ENCODE data around the gene PGM5. TPM values are rescaled to one million over a fixed set of nuclear protein-coding genes. Genes with fewer than 3 reads are reported as not detected.

PGM5 gene
- total and polyA plus RNA-seq, 12 donors: 27.3 to 244 (median 121) TPM

DNA sequence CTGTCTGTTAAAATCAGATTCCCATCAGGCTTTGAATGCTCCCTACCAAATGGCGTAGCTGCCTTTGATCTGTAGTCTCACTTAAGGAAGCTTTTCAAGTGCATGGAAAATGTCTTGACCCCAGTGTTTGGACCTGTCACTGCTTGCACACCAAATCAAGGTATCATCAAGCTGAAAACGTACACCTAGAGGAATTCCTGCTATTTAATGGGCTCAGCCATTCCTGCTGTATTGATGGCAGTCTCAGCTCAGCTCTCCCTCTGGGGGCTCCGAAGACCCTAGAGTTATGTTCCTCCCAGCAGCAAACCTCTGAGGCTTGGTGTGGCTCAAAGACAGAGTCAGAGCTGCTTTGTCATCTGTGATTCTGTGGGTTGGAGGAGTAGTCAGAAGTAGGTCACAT lies 63.5 kb downstream of the PGM5 start:
- Histone ChIP-seq H3K27ac (peak overlapping the region in 2 of 5 donors; percentile 11 to 14), H3K27me3 (no peaks in the 10 kb centered on the region), H3K36me3 (replicated peaks in 1 of 2) (no peaks in the 10 kb centered on the region), H3K4me3 (no peak overlapping the region), H3K4me1 (replicated peaks in 1 of 2) (no peaks in the 10 kb centered on the region), H3K9me3 (replicated peaks in 1 of 3) (no peaks in the 10 kb centered on the region)
- intact Hi-C loops (cut with DNase I): no loop called here
- DNase-seq: no peak
- WGBS, 4 donors: 61 to 100% (median 81%) methylated on average over 3 of the region's 3 CpGs
- TF ChIP-seq, protein P1, sequence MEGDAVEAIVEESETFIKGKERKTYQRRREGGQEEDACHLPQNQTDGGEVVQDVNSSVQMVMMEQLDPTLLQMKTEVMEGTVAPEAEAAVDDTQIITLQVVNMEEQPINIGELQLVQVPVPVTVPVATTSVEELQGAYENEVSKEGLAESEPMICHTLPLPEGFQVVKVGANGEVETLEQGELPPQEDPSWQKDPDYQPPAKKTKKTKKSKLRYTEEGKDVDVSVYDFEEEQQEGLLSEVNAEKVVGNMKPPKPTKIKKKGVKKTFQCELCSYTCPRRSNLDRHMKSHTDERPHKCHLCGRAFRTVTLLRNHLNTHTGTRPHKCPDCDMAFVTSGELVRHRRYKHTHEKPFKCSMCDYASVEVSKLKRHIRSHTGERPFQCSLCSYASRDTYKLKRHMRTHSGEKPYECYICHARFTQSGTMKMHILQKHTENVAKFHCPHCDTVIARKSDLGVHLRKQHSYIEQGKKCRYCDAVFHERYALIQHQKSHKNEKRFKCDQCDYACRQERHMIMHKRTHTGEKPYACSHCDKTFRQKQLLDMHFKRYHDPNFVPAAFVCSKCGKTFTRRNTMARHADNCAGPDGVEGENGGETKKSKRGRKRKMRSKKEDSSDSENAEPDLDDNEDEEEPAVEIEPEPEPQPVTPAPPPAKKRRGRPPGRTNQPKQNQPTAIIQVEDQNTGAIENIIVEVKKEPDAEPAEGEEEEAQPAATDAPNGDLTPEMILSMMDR (IDR thresholded peaks at IDR 0.05): no peak

DNA sequence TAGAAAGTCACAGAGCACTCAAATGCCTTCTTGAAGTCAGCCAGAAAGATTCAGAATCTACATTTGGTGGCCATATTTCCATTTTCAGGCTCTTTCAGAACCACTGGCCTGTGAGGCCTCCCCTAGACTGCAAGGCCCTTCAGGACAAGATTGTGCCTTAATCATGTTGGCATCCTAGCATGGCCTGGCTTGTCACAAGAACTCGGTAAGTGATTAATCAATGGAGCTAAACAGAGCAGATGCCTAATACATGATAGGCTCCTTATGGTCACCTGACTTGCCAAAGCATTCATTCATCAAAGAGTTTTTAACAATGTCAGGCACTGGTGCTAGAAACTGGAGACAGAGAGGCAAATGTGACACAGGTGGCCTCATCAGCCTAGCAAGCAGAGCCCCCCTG lies 70.3 kb downstream of the PGM5 start:
- TF ChIP-seq, protein P1 (IDR thresholded peaks at IDR 0.05): no peak
- TF ChIP-seq POLR2A (IDR thresholded peaks at IDR 0.05): no peak
- 32 to 62% (median 44%) methylated on average over 1 of the region's 1 CpG for WGBS, 4 donors
- Histone ChIP-seq H3K4me1 (replicated peaks in 1 of 2) (peaks cover 7 to 30% of the 10 kb centered on the region in 2 donors), H3K27me3 (no peaks in the 10 kb centered on the region), H3K27ac (peak overlapping the region in 2 of 5 donors; percentile 39 to 57), H3K4me3 (no peak overlapping the region), H3K9me3 (replicated peaks in 1 of 3) (no peaks in the 10 kb centered on the region), H3K36me3 (replicated peaks in 1 of 2) (no peaks in the 10 kb centered on the region)
- intact Hi-C loops (cut with DNase I): no loop called here
- peak in 3 of 7 donors; percentile 20 to 43 (median 24) for DNase-seq

DNA sequence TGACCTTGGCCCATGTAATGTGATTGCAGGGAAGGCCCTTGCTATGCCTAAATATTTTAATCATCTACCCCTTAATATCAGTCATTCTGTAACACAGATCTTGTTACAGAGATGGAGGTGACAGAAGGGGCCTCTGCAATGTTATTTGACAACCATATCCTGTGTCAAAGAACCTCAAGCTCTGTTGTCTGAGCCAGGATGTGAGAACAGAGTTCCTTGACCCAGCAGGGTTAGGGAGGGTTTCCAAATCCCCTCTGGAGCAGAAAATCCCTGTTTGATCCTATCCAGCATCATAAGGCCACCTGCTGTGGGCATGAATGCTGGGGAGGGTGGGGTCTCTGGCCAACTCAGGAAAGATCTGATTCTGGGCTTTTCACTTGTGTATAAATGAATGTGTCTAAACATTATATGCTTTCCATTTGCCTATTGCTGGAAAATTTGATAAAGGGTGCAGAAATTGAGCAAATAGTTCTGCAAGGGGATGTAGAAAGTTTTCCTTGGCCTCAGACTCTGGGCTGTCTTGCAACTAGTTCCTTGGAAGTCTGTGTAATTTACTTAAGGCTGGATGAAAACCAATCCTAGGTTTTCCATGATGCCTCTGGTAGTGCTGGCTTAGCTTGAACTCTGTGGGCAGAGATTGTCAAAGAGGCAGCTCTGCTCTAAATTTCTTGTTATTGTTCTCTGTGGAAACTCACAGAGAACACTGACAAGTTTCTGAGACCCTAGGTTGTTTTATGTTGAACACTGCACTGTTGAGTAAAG lies 71.0 kb downstream of the PGM5 start:
- no peak for DNase-seq
- TF ChIP-seq POLR2A (IDR thresholded peaks at IDR 0.05): no peak
- TF ChIP-seq, protein P1 (IDR thresholded peaks at IDR 0.05): no peak
- no peak overlapping the region for H3K4me3 ChIP-seq
- peaks cover 7 to 30% of the 10 kb centered on the region in 2 donors for H3K4me1 ChIP-seq (replicated peaks in 1 of 2)
- H3K9me3 ChIP-seq (replicated peaks in 1 of 3): no peaks in the 10 kb centered on the region
- intact Hi-C loops (cut with DNase I): no loop called here
- no peaks in the 10 kb centered on the region for H3K36me3 ChIP-seq (replicated peaks in 1 of 2)
- H3K27ac ChIP-seq: peak overlapping the region in 2 of 5 donors; percentile 39 to 57
- H3K27me3 ChIP-seq: no peaks in the 10 kb centered on the region

DNA sequence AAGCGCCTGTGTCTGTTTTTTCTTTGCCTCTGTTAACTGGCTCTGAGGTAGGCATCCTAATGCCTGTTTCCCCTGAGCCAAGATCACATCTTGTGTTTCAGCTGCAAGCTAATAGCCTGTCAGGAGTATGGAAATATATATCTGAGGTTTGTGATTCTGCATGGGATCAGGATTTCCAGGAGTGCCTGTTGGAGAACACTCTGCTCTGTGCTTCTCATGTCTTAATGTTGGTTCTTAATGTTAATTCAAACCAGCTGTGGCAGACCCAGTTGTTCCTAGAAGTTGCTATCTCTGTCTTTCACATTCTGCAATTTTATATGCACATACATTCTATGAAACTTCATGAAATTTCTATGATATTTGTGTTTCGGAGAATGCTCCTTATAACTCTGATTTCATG lies 72.1 kb downstream of the PGM5 start:
- Histone ChIP-seq H3K36me3 (replicated peaks in 1 of 2) (no peaks in the 10 kb centered on the region), H3K27me3 (no peaks in the 10 kb centered on the region), H3K27ac (no peak overlapping the region), H3K4me1 (replicated peaks in 1 of 2) (peaks cover 11 to 30% of the 10 kb centered on the region in 2 donors), H3K9me3 (replicated peaks in 1 of 3) (no peaks in the 10 kb centered on the region), H3K4me3 (no peak overlapping the region)
- WGBS, 4 donors: 45 to 74% (median 48%) methylated on average over 2 of the region's 2 CpGs
- intact Hi-C loops (cut with DNase I): no loop called here
- TF ChIP-seq POLR2A (IDR thresholded peaks at IDR 0.05): no peak
- TF ChIP-seq, protein P1 (IDR thresholded peaks at IDR 0.05): no peak
- no peak for DNase-seq
